Measurements from ENCODE around the gene SLC25A39.
A peak's percentile ranks its signal among the peaks of the same experiment; 100 is the strongest.

Gene SLC25A39

GRCh38 chr17:44311562-44312181 lies 13.0 kb downstream of the SLC25A39 start:
- no peak for DNase-seq (ENCODE audit: low read depth, low spot score)
- WGBS (ENCODE audit: insufficient coverage, insufficient read length) = no CpG with 5 or more reads among the region's 5 CpGs

DNA sequence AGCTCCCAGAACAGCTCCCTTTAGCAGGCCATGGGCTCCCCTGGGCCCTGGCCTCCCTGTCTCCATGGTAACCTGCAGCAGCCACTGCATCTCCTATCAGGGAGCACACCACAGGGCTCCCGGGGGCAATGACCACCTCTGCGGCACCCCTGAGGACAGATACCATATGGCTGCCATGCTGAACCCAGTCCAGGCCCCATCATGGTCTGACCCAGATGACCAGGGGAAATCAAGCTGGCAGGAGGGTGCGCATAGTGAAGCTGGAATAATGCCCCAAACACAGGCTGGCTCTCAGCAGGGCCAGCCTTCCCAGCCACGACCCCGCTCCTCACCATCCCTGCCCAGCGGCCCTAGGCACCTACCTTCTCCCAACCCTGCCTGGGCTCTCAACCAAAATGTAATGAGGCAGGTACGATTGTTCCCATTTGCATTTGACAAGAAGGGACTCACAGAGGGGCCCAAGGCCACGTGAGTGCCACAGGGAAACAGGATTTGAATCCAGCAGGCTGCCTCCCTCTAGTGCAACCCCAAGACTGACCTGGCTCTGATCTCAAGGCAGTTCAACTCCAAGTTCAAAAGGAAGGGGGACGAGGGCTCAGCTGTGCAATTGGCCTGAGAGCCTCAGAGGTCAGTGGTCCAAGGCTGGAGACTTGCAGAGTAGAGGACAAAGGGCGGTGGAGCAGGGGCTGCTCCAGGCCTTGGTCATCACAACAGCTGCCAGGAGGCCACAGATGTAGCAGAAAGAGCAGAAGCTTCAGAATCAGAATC lies 13.8 kb downstream of the SLC25A39 start:
- no peak overlapping the region for H3K4me3 ChIP-seq (ENCODE audit: low read length)
- H3K27ac ChIP-seq (ENCODE audit: low read length) = no peak overlapping the region
- H3K9me3 ChIP-seq (ENCODE audit: control insufficient read depth, insufficient read depth, low read length) = no peaks in the 10 kb centered on the region
- H3K36me3 ChIP-seq (ENCODE audit: control insufficient read depth, insufficient read depth, low read length) = no peaks in the 10 kb centered on the region
- no peak for DNase-seq (ENCODE audit: low read depth, low spot score)
- peaks cover 2% of the 10 kb centered on the region; the same call in 1 of the 2 replicates for H3K27me3 ChIP-seq (ENCODE audit: control insufficient read depth, insufficient read depth, low read length)
- peaks cover 12% of the 10 kb centered on the region for H3K4me1 ChIP-seq (ENCODE audit: control insufficient read depth, insufficient read depth, low read length)
- no CpG with 5 or more reads among the region's 10 CpGs for WGBS (ENCODE audit: insufficient coverage, insufficient read length)

More at GRCh38 chr17:44311562-44312181, 13.0 kb downstream of the SLC25A39 start:
- no peak overlapping the region for H3K27ac ChIP-seq (ENCODE audit: low read length)
- H3K36me3 ChIP-seq (ENCODE audit: control insufficient read depth, insufficient read depth, low read length) = no peaks in the 10 kb centered on the region
- H3K27me3 ChIP-seq (ENCODE audit: control insufficient read depth, insufficient read depth, low read length) = peaks cover 3% of the 10 kb centered on the region; the same call in 1 of the 2 replicates
- no peaks in the 10 kb centered on the region for H3K9me3 ChIP-seq (ENCODE audit: control insufficient read depth, insufficient read depth, low read length)
- H3K4me1 ChIP-seq (ENCODE audit: control insufficient read depth, insufficient read depth, low read length) = peaks cover 14% of the 10 kb centered on the region
- no peak overlapping the region for H3K4me3 ChIP-seq (ENCODE audit: low read length)

DNA sequence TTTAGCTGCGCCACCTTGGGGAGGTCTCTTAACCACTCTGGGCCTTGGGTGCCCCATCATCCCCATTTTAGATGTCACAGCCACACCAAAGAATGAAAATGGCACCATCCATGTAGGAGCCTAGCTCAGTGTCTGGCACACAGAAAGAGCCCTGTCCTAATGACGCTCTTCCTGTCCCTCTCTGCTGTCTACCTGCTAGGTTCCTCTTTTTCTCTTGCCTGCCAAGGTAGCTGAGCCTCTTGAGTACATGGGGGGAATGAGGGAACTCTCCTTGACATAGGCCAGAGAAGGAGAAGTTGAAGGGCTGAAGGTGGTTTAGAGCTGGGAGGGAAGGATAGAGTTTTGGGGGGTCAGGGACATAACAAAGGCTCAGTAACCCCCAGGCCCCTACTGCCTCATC lies 14.4 kb downstream of the SLC25A39 start:
- Histone ChIP-seq H3K27me3 (ENCODE audit: control insufficient read depth, insufficient read depth, low read length) (no peaks in the 10 kb centered on the region; the same call in 1 of the 2 replicates), H3K27ac (ENCODE audit: low read length) (no peak overlapping the region), H3K4me1 (ENCODE audit: control insufficient read depth, insufficient read depth, low read length) (peaks cover 12% of the 10 kb centered on the region), H3K36me3 (ENCODE audit: control insufficient read depth, insufficient read depth, low read length) (no peaks in the 10 kb centered on the region), H3K4me3 (ENCODE audit: low read length) (no peak overlapping the region), H3K9me3 (ENCODE audit: control insufficient read depth, insufficient read depth, low read length) (no peaks in the 10 kb centered on the region)
- no peak for DNase-seq (ENCODE audit: low read depth, low spot score)
- no CpG with 5 or more reads among the region's 2 CpGs for WGBS (ENCODE audit: insufficient coverage, insufficient read length)

GRCh38 chr17:44309472-44309871 lies 15.2 kb downstream of the SLC25A39 start:
- H3K27ac ChIP-seq (ENCODE audit: low read length) = no peak overlapping the region
- H3K9me3 ChIP-seq (ENCODE audit: control insufficient read depth, insufficient read depth, low read length) = no peaks in the 10 kb centered on the region
- no peak for DNase-seq (ENCODE audit: low read depth, low spot score)
- no peaks in the 10 kb centered on the region for H3K36me3 ChIP-seq (ENCODE audit: control insufficient read depth, insufficient read depth, low read length)
- no peaks in the 10 kb centered on the region; the same call in 1 of the 2 replicates for H3K27me3 ChIP-seq (ENCODE audit: control insufficient read depth, insufficient read depth, low read length)
- peaks cover 12% of the 10 kb centered on the region for H3K4me1 ChIP-seq (ENCODE audit: control insufficient read depth, insufficient read depth, low read length)
- WGBS (ENCODE audit: insufficient coverage, insufficient read length) = no CpG with 5 or more reads among the region's 5 CpGs
- no peak overlapping the region for H3K4me3 ChIP-seq (ENCODE audit: low read length)

DNA sequence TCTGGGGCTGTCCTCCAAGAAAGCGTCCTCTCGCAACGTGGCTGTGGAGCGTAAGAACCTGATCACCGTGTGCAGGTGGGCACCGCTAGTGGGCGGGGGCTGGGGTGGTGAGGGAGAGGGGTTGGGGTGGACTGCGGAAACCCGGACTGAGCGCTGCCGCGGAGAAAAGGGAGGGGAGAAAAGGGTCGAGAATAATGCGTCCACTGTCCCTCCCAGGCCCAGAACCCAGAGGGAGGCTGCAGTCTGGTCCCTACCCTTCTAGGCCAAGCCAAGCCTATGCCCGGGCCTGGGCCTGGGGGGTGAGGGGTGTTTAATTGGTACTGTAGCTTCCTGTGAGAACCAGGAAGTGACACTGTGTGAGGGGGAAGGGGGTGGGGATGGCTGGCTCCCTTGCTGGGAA lies 15.8 kb downstream of the SLC25A39 start:
- no peaks in the 10 kb centered on the region for H3K36me3 ChIP-seq (ENCODE audit: control insufficient read depth, insufficient read depth, low read length)
- DNase-seq (ENCODE audit: low read depth, low spot score) = no peak
- H3K27ac ChIP-seq (ENCODE audit: low read length) = no peak overlapping the region
- H3K9me3 ChIP-seq (ENCODE audit: control insufficient read depth, insufficient read depth, low read length) = no peaks in the 10 kb centered on the region
- WGBS (ENCODE audit: insufficient coverage, insufficient read length) = no CpG with 5 or more reads among the region's 15 CpGs
- H3K4me3 ChIP-seq (ENCODE audit: low read length) = peak overlapping the region; percentile 28; the same call in 1 of the 2 replicates
- peaks cover 12% of the 10 kb centered on the region for H3K4me1 ChIP-seq (ENCODE audit: control insufficient read depth, insufficient read depth, low read length)
- no peaks in the 10 kb centered on the region; the same call in 1 of the 2 replicates for H3K27me3 ChIP-seq (ENCODE audit: control insufficient read depth, insufficient read depth, low read length)

- Histone ChIP-seq H3K27me3 (ENCODE audit: control insufficient read depth, insufficient read depth, low read length) (no peaks in the 10 kb centered on the region), H3K27ac (ENCODE audit: low read length) (no peak within 1 kb of the TSS), H3K4me3 (ENCODE audit: low read length) (peak within 1 kb of the TSS; percentile 39; the same call in 1 of the 2 replicates), H3K9me3 (ENCODE audit: control insufficient read depth, insufficient read depth, low read length) (no peaks in the 10 kb centered on the region), H3K4me1 (ENCODE audit: control insufficient read depth, insufficient read depth, low read length) (peaks cover 12% of the 10 kb centered on the region), H3K36me3 (ENCODE audit: control insufficient read depth, insufficient read depth, low read length) (no peaks in the 10 kb centered on the region)
- DNase-seq (ENCODE audit: low read depth, low spot score) = no peak
- no CpG with 5 or more reads among the region's 39 CpGs for WGBS (ENCODE audit: insufficient coverage, insufficient read length)
These were observed 16.3 kb downstream of the SLC25A39 start, which contains the start of gene RUNDC3A for GRCh38 chr17:44308320-44308818. Gene RUNDC3A (plus strand): TSS chr17:44308601. CDS start chr17:44308833, 232 bp downstream.

GRCh38 chr17:44307387-44308186 lies 17.0 kb downstream of the SLC25A39 start:
- peak overlapping the region; percentile 27; the same call in 1 of the 2 replicates for H3K4me3 ChIP-seq (ENCODE audit: low read length)
- no peak for DNase-seq (ENCODE audit: low read depth, low spot score)
- no peak overlapping the region for H3K27ac ChIP-seq (ENCODE audit: low read length)
- H3K4me1 ChIP-seq (ENCODE audit: control insufficient read depth, insufficient read depth, low read length) = peaks cover 9% of the 10 kb centered on the region
- no peaks in the 10 kb centered on the region for H3K36me3 ChIP-seq (ENCODE audit: control insufficient read depth, insufficient read depth, low read length)
- no CpG with 5 or more reads among the region's 26 CpGs for whole genome bisulfite sequencing (ENCODE audit: insufficient coverage, insufficient read length)
- H3K27me3 ChIP-seq (ENCODE audit: control insufficient read depth, insufficient read depth, low read length) = no peaks in the 10 kb centered on the region
- no peaks in the 10 kb centered on the region for H3K9me3 ChIP-seq (ENCODE audit: control insufficient read depth, insufficient read depth, low read length)

DNA sequence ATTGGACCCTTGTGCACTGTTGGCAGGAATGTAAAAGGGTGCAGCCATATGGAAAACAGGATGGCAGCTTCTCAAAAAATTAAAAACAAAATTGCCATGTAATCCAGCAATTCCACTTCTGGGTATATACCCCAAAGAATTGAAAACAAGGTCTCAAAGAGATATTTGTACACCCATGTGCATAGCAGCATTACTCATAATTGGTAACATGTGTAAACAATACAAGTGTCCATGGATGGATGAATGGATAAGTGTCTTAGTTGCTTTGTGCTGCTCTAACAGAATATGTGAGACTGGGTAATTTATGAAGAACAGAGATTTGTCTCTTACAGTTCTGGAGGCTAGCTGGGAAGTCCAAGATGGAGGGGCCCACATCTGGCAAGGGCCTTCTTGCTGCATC lies 20.0 kb downstream of the SLC25A39 start:
- H3K4me1 ChIP-seq (ENCODE audit: control insufficient read depth, insufficient read depth, low read length) = peaks cover 8% of the 10 kb centered on the region
- no peak overlapping the region for H3K4me3 ChIP-seq (ENCODE audit: low read length)
- no peak overlapping the region for H3K27ac ChIP-seq (ENCODE audit: low read length)
- H3K36me3 ChIP-seq (ENCODE audit: control insufficient read depth, insufficient read depth, low read length) = no peaks in the 10 kb centered on the region
- H3K9me3 ChIP-seq (ENCODE audit: control insufficient read depth, insufficient read depth, low read length) = no peaks in the 10 kb centered on the region
- DNase-seq (ENCODE audit: low read depth, low spot score) = no peak
- peaks cover 2% of the 10 kb centered on the region; the same call in 1 of the 2 replicates for H3K27me3 ChIP-seq (ENCODE audit: control insufficient read depth, insufficient read depth, low read length)

DNA sequence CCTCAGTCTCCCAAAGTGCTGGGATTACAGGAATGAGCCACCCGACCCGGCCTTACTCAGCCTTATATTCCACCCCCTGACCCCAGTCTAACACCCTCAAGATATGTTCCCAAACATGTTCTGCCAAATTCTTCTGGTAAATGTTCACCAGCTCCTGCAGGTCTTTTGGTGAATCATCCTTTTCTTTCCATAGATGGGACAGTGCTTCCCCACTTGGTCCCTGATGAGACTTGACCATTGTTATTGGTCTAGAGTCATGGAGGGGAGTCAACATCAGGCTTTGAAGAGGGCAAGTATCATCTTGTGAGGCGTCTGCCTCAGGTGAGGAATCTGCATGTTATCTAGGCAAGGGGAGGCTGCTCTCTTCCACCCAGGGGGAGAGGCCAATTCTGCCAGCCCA lies 26.6 kb downstream of the SLC25A39 start:
- no CpG with 5 or more reads among the region's 3 CpGs for WGBS (ENCODE audit: insufficient coverage, insufficient read length)
- Histone ChIP-seq H3K27ac (ENCODE audit: low read length) (no peak overlapping the region), H3K27me3 (ENCODE audit: control insufficient read depth, insufficient read depth, low read length) (peaks cover 2% of the 10 kb centered on the region; the same call in 1 of the 2 replicates)

More for the DNA sequence above, 26.6 kb downstream of the SLC25A39 start:
- H3K4me3 ChIP-seq (ENCODE audit: low read length) = no peak overlapping the region
- no peaks in the 10 kb centered on the region for H3K9me3 ChIP-seq (ENCODE audit: control insufficient read depth, insufficient read depth, low read length)
- H3K4me1 ChIP-seq (ENCODE audit: control insufficient read depth, insufficient read depth, low read length) = no peaks in the 10 kb centered on the region
- H3K36me3 ChIP-seq (ENCODE audit: control insufficient read depth, insufficient read depth, low read length) = no peaks in the 10 kb centered on the region
- DNase-seq (ENCODE audit: low read depth, low spot score) = no peak
